Measurements from ENCODE around the gene HOXD3.

GRCh38 chr2:176148751-176149421, 8.2 kb upstream of the HOXD3 start:
- no peak for TF ChIP-seq GABPA (IDR thresholded peaks at IDR 0.05 in 1 of 2, conservative IDR thresholded peaks at IDR 0.05 in 1 of 2)
- no peak for TF ChIP-seq CTCF (IDR thresholded peaks at IDR 0.05; ENCODE audit: low read depth, low read length, missing input control)
- no peak for TF ChIP-seq SP1 (IDR thresholded peaks at IDR 0.05)
- no peak for TF ChIP-seq REST (IDR thresholded peaks at IDR 0.05)
- no peak for TF ChIP-seq ZBTB33 (IDR thresholded peaks at IDR 0.05)
- no peak for TF ChIP-seq TAF1 (conservative IDR thresholded peaks at IDR 0.05)
- TF ChIP-seq NR2F2 (IDR thresholded peaks at IDR 0.05): no peak
- TF ChIP-seq MAX (IDR thresholded peaks at IDR 0.05): no peak
- no peak for TF ChIP-seq RXRA (IDR thresholded peaks at IDR 0.05)
- TF ChIP-seq HNF4G (IDR thresholded peaks at IDR 0.05): no peak
- TF ChIP-seq YY1 (IDR thresholded peaks at IDR 0.05): no peak
- no peak for TF ChIP-seq HNF4A (conservative IDR thresholded peaks at IDR 0.05)
- no peak for TF ChIP-seq JUND (IDR thresholded peaks at IDR 0.05)

Measured in liver (tissue), 3 donors.